Measurements from ENCODE around the gene PEX6.
A peak's percentile ranks its signal among the peaks of the same experiment; 100 is the strongest.
"Not testable (repeated sequence)": the region's sequence is repeated elsewhere in the genome, so short reads cannot be mapped to it uniquely, and the experiment has no call there.

The PEX6 gene

GRCh38 chr6:42978839-42979522 is at the start of gene PEX6:
PEX6 (minus strand) TSS chr6:42979181; CDS start chr6:42979150, 31 bp downstream.
- peak; percentile 93 for DNase-seq

GRCh38 chr6:43026365-43026764 is 47.4 kb upstream of the PEX6 start:
- no peak for DNase-seq

- DNase-seq: peak; percentile 34
Observed at GRCh38 chr6:43024436-43024835, 45.5 kb upstream of the PEX6 start.

GRCh38 chr6:43021270-43022047 is 42.5 kb upstream of the PEX6 start, which contains the start of gene RRP36:
RRP36 (plus strand) TSS chr6:43021623; CDS start chr6:43021655, 32 bp downstream.
- DNase-seq: peak; percentile 83

GRCh38 chr6:43020847-43021246 is 41.9 kb upstream of the PEX6 start:
- DNase-seq: no peak

- no peak for DNase-seq
Observed at GRCh38 chr6:43020052-43020705, 41.2 kb upstream of the PEX6 start.

GRCh38 chr6:43019152-43019551 is 40.2 kb upstream of the PEX6 start:
- no peak for DNase-seq

GRCh38 chr6:43016943-43017334 is 38.0 kb upstream of the PEX6 start:
- no peak for DNase-seq

GRCh38 chr6:43016176-43016942 is 37.4 kb upstream of the PEX6 start:
- no peak for DNase-seq

GRCh38 chr6:43014434-43014909 is 35.5 kb upstream of the PEX6 start:
- no peak for DNase-seq

GRCh38 chr6:43013843-43014433 is 35.0 kb upstream of the PEX6 start, which contains the start of the genes KLHDC3 and MEA1:
KLHDC3 (plus strand) TSS chr6:43014249; CDS start chr6:43017193, 2,944 bp downstream.
MEA1 (minus strand) TSS chr6:43013946; CDS start chr6:43013813, 133 bp downstream.
- peak; percentile 99 for DNase-seq

- no peak for DNase-seq
Observed at GRCh38 chr6:43013097-43013842, 34.3 kb upstream of the PEX6 start.

GRCh38 chr6:43012364-43012763 is 33.4 kb upstream of the PEX6 start:
- DNase-seq: no peak

GRCh38 chr6:43011207-43011606 is 32.2 kb upstream of the PEX6 start:
- no peak for DNase-seq

GRCh38 chr6:43009124-43009523 is 30.1 kb upstream of the PEX6 start:
- peak; percentile 50 for DNase-seq

GRCh38 chr6:43007126-43007525 is 28.1 kb upstream of the PEX6 start:
- no peak for DNase-seq

- no peak for DNase-seq
Observed at GRCh38 chr6:43006251-43006650, 27.3 kb upstream of the PEX6 start.

- DNase-seq: no peak
Observed at GRCh38 chr6:43005844-43006243, 26.9 kb upstream of the PEX6 start.

GRCh38 chr6:43001843-43002242 is 22.9 kb upstream of the PEX6 start:
- no peak for DNase-seq

GRCh38 chr6:42998205-42998604 is 19.2 kb upstream of the PEX6 start:
- DNase-seq: not testable (repeated sequence)

- DNase-seq: no peak
Observed at GRCh38 chr6:42996513-42996912, 17.5 kb upstream of the PEX6 start.
